ENCODE results near the gene ELMOD3. TPM values are rescaled to one million over a fixed set of nuclear protein-coding genes. Genes with fewer than 3 reads are reported as not detected.

ELMOD3 gene
- total RNA-seq, 1 donor from 2014 or later: 18.0 TPM

- no peaks in the 10 kb centered on the region for H3K4me1 Mint-ChIP-seq (ENCODE audit: low read depth, unreplicated experiment)
- no peaks in the 10 kb centered on the region for H3K9me3 Mint-ChIP-seq (ENCODE audit: unreplicated experiment)
- DNase-seq: peak; percentile 70
- peak; percentile 10 for TF ChIP-seq CTCF (IDR thresholded peaks at IDR 0.05; ENCODE audit: partially characterized antibody, unreplicated experiment)
- no peaks in the 10 kb centered on the region for H3K27me3 Mint-ChIP-seq (ENCODE audit: unreplicated experiment)
- no peak overlapping the region for H3K27ac Mint-ChIP-seq (ENCODE audit: unreplicated experiment)
- peaks cover 4% of the 10 kb centered on the region for H3K36me3 Mint-ChIP-seq (ENCODE audit: unreplicated experiment)
- H3K4me3 Mint-ChIP-seq (ENCODE audit: unreplicated experiment): no peak overlapping the region
Measured at GRCh38 chr2:85390941-85391669, 36.5 kb downstream of the ELMOD3 start.

GRCh38 chr2:85393836-85394235, 39.3 kb downstream of the ELMOD3 start:
- Mint-ChIP-seq H3K4me1 (ENCODE audit: low read depth, unreplicated experiment) (no peaks in the 10 kb centered on the region), H3K9me3 (ENCODE audit: unreplicated experiment) (no peaks in the 10 kb centered on the region)

GRCh38 chr2:85394261-85394681, 39.7 kb downstream of the ELMOD3 start:
- no peak for DNase-seq
- H3K36me3 Mint-ChIP-seq (ENCODE audit: unreplicated experiment): peaks cover 4% of the 10 kb centered on the region
- no peak for TF ChIP-seq CTCF (IDR thresholded peaks at IDR 0.05; ENCODE audit: partially characterized antibody, unreplicated experiment)
- no peak overlapping the region for H3K4me3 Mint-ChIP-seq (ENCODE audit: unreplicated experiment)
- H3K27me3 Mint-ChIP-seq (ENCODE audit: unreplicated experiment): peaks cover 3% of the 10 kb centered on the region
- H3K27ac Mint-ChIP-seq (ENCODE audit: unreplicated experiment): no peak overlapping the region
- H3K9me3 Mint-ChIP-seq (ENCODE audit: unreplicated experiment): no peaks in the 10 kb centered on the region
- no peaks in the 10 kb centered on the region for H3K4me1 Mint-ChIP-seq (ENCODE audit: low read depth, unreplicated experiment)

More at GRCh38 chr2:85393836-85394235, 39.3 kb downstream of the ELMOD3 start:
- no peaks in the 10 kb centered on the region for H3K27me3 Mint-ChIP-seq (ENCODE audit: unreplicated experiment)
- H3K36me3 Mint-ChIP-seq (ENCODE audit: unreplicated experiment): peaks cover 4% of the 10 kb centered on the region
- DNase-seq: no peak
- no peak overlapping the region for H3K4me3 Mint-ChIP-seq (ENCODE audit: unreplicated experiment)
- H3K27ac Mint-ChIP-seq (ENCODE audit: unreplicated experiment): no peak overlapping the region
- no peak for TF ChIP-seq CTCF (IDR thresholded peaks at IDR 0.05; ENCODE audit: partially characterized antibody, unreplicated experiment)

- no peak for DNase-seq
- Mint-ChIP-seq H3K4me3 (ENCODE audit: unreplicated experiment) (no peak overlapping the region), H3K4me1 (ENCODE audit: low read depth, unreplicated experiment) (no peaks in the 10 kb centered on the region), H3K36me3 (ENCODE audit: unreplicated experiment) (peaks cover 5% of the 10 kb centered on the region), H3K27ac (ENCODE audit: unreplicated experiment) (no peak overlapping the region), H3K27me3 (ENCODE audit: unreplicated experiment) (peaks cover 3% of the 10 kb centered on the region), H3K9me3 (ENCODE audit: unreplicated experiment) (no peaks in the 10 kb centered on the region)
- no peak for TF ChIP-seq CTCF (IDR thresholded peaks at IDR 0.05; ENCODE audit: partially characterized antibody, unreplicated experiment)
Measured at GRCh38 chr2:85394976-85395375, 40.4 kb downstream of the ELMOD3 start.

- Mint-ChIP-seq H3K4me3 (ENCODE audit: unreplicated experiment) (no peak overlapping the region), H3K4me1 (ENCODE audit: low read depth, unreplicated experiment) (no peaks in the 10 kb centered on the region), H3K9me3 (ENCODE audit: unreplicated experiment) (peaks cover 1% of the 10 kb centered on the region), H3K27me3 (ENCODE audit: unreplicated experiment) (peaks cover 5% of the 10 kb centered on the region), H3K36me3 (ENCODE audit: unreplicated experiment) (peaks cover 6% of the 10 kb centered on the region), H3K27ac (ENCODE audit: unreplicated experiment) (no peak overlapping the region)
- no peak for DNase-seq
- no peak for TF ChIP-seq CTCF (IDR thresholded peaks at IDR 0.05; ENCODE audit: partially characterized antibody, unreplicated experiment)
Measured at GRCh38 chr2:85395912-85396475, 41.4 kb downstream of the ELMOD3 start.
